ENCODE measurements around the gene TMEM198.

The TMEM198 gene

GRCh38 chr2:219575566-219576504, 32.0 kb downstream of the TMEM198 start:
- peaks cover 7% of the 10 kb centered on the region for H3K27me3 Mint-ChIP-seq (ENCODE audit: low read depth)
- H3K4me3 Mint-ChIP-seq: peak overlapping the region in 1 of 3 experiments; percentile 29
- H3K9me3 Mint-ChIP-seq: no peaks in the 10 kb centered on the region
- H3K4me1 Mint-ChIP-seq: peaks cover 48% of the 10 kb centered on the region
- no peak for TF ChIP-seq CTCF (IDR thresholded peaks at IDR 0.05; ENCODE audit: unreplicated experiment in 3 of 3)
- H3K36me3 Mint-ChIP-seq (ENCODE audit: low read depth): no peaks in the 10 kb centered on the region
- peak overlapping the region; percentile 63 to 95 (median 64) for H3K27ac Mint-ChIP-seq

GRCh38 chr2:219576505-219577388, 32.9 kb downstream of the TMEM198 start:
- H3K4me3 Mint-ChIP-seq: peak overlapping the region; percentile 28 to 57 (median 37)
- H3K27me3 Mint-ChIP-seq (ENCODE audit: low read depth): peaks cover 7% of the 10 kb centered on the region
- H3K9me3 Mint-ChIP-seq: no peaks in the 10 kb centered on the region
- no peak for TF ChIP-seq CTCF (IDR thresholded peaks at IDR 0.05; ENCODE audit: unreplicated experiment in 3 of 3)
- peak overlapping the region; percentile 63 to 95 (median 64) for H3K27ac Mint-ChIP-seq
- peaks cover 45% of the 10 kb centered on the region for H3K4me1 Mint-ChIP-seq
- no peaks in the 10 kb centered on the region for H3K36me3 Mint-ChIP-seq (ENCODE audit: low read depth)

- H3K27me3 Mint-ChIP-seq (ENCODE audit: low read depth): peaks cover 7% of the 10 kb centered on the region
- no peaks in the 10 kb centered on the region for H3K36me3 Mint-ChIP-seq (ENCODE audit: low read depth)
- TF ChIP-seq CTCF (IDR thresholded peaks at IDR 0.05; ENCODE audit: unreplicated experiment in 3 of 3): no peak
- H3K9me3 Mint-ChIP-seq: no peaks in the 10 kb centered on the region
- peak overlapping the region in 1 of 3 experiments; percentile 48 for H3K4me3 Mint-ChIP-seq
- H3K27ac Mint-ChIP-seq: peak overlapping the region; percentile 27 to 63 (median 38)
- peaks cover 33% of the 10 kb centered on the region for H3K4me1 Mint-ChIP-seq
Observed at GRCh38 chr2:219578811-219579613, 35.2 kb downstream of the TMEM198 start.

GRCh38 chr2:219581346-219581745, 37.5 kb downstream of the TMEM198 start:
- Mint-ChIP-seq H3K9me3 (no peaks in the 10 kb centered on the region), H3K4me3 (no peak overlapping the region), H3K27ac (no peak overlapping the region), H3K36me3 (ENCODE audit: low read depth) (no peaks in the 10 kb centered on the region), H3K4me1 (peaks cover 26% of the 10 kb centered on the region), H3K27me3 (ENCODE audit: low read depth) (peaks cover 3% of the 10 kb centered on the region)
- TF ChIP-seq CTCF (IDR thresholded peaks at IDR 0.05; ENCODE audit: unreplicated experiment in 3 of 3): no peak

GRCh38 chr2:219591091-219591490, 47.3 kb downstream of the TMEM198 start:
- no peak for TF ChIP-seq CTCF (IDR thresholded peaks at IDR 0.05; ENCODE audit: unreplicated experiment in 3 of 3)
- Mint-ChIP-seq H3K36me3 (ENCODE audit: low read depth) (no peaks in the 10 kb centered on the region), H3K4me1 (peaks cover 44% of the 10 kb centered on the region), H3K27me3 (ENCODE audit: low read depth) (peaks cover 5% of the 10 kb centered on the region), H3K4me3 (no peak overlapping the region), H3K27ac (no peak overlapping the region), H3K9me3 (no peaks in the 10 kb centered on the region)
